GM12891 (cell line): ENCODE measurements around the gene ROPN1B.
"Not testable (repeated sequence)": the region's sequence is repeated elsewhere in the genome, so short reads cannot be mapped to it uniquely, and the experiment has no call there.

ENCODE experiments used
- DNase-seq: peaks from one replicate; pipeline ENCODE4 v3.0.0; 2011; ENCODE audit warnings: low spot score; ENCODE audit not compliant: insufficient read length
- FAIRE-seq: peaks from 2 replicates; lab custom pipeline; 2011; peaks lifted over from hg19 to GRCh38; lab: Jason Lieb, UNC
- PAX5 ChIP-seq: IDR thresholded peaks from 2 replicates; pipeline ENCODE4 v1.6.1; 2011; ENCODE audit warnings: low read length, moderate library complexity, mild to moderate bottlenecking; ENCODE audit not compliant: insufficient read depth, severe bottlenecking
- POLR2A ChIP-seq: IDR thresholded peaks from 2 replicates; pipeline ENCODE4 v1.6.1; 2011; ENCODE audit warnings: low read depth, low read length, control low read depth
- POLR2AphosphoS5 ChIP-seq: IDR thresholded peaks from 2 replicates; pipeline ENCODE4 v1.6.1; 2011; ENCODE audit warnings: low read depth, low read length, control low read depth
- POU2F2 ChIP-seq: IDR thresholded peaks from 2 replicates; pipeline ENCODE4 v1.6.1; 2011; ENCODE audit warnings: low read depth, mild to moderate bottlenecking, control low read depth, low read length, moderate library complexity
- SPI1 ChIP-seq: IDR thresholded peaks from 2 replicates; pipeline ENCODE4 v1.6.1; 2011; ENCODE audit warnings: low read depth, low read length, control low read depth
- TAF1 ChIP-seq: IDR thresholded peaks from 2 replicates; pipeline ENCODE4 v1.6.1; 2011; ENCODE audit warnings: low read depth, low read length, control low read depth

ROPN1B gene

GRCh38 chr3:125957020-125957419 lies 12.0 kb upstream of the ROPN1B start:
- not testable (repeated sequence) for DNase-seq, FAIRE-seq

GRCh38 chr3:125957674-125958510 lies 11.1 kb upstream of the ROPN1B start:
- FAIRE-seq (no peak), DNase-seq (no peak)
- no peak for TF ChIP-seq TAF1

- DNase-seq = peak; percentile 5
- no peak for FAIRE-seq
- no peak for TF ChIP-seq PAX5
- TF ChIP-seq SPI1 = no peak
Measured at GRCh38 chr3:125958511-125959316, 10.3 kb upstream of the ROPN1B start.

- TF ChIP-seq POLR2A (no peak), TAF1 (no peak), SPI1 (no peak), PAX5 (no peak)
- no peak for DNase-seq
- FAIRE-seq = no peak
Measured at GRCh38 chr3:125959317-125960065, 9.5 kb upstream of the ROPN1B start.

GRCh38 chr3:125960066-125960424 lies 8.9 kb upstream of the ROPN1B start:
- TF ChIP-seq TAF1 (no peak), POLR2AphosphoS5 (no peak), POU2F2 (no peak), PAX5 (no peak), POLR2A (no peak), SPI1 (no peak)
- FAIRE-seq (no peak), DNase-seq (no peak)

GRCh38 chr3:125960456-125961288 lies 8.3 kb upstream of the ROPN1B start:
- TF ChIP-seq POLR2A = no peak
- TF ChIP-seq POLR2AphosphoS5 = no peak
- TF ChIP-seq POU2F2 = no peak
- DNase-seq (no peak), FAIRE-seq (no peak)

- DNase-seq (no peak), FAIRE-seq (no peak)
- TF ChIP-seq POLR2A = no peak
- TF ChIP-seq TAF1 = no peak
- no peak for TF ChIP-seq POU2F2
Measured at GRCh38 chr3:125961289-125961589, 7.7 kb upstream of the ROPN1B start.

- not testable (repeated sequence) for DNase-seq, FAIRE-seq
Measured at GRCh38 chr3:125963834-125964233, 5.1 kb upstream of the ROPN1B start.

GRCh38 chr3:125965505-125965904 lies 3.5 kb upstream of the ROPN1B start:
- DNase-seq = no peak
- FAIRE-seq = no peak
- TF ChIP-seq POU2F2 (no peak), POLR2A (no peak), TAF1 (no peak), PAX5 (no peak), SPI1 (peak; percentile 27; the same call in 1 of the 2 replicates), POLR2AphosphoS5 (no peak)

GRCh38 chr3:125967156-125967555 lies 1.8 kb upstream of the ROPN1B start:
- no peak for FAIRE-seq
- DNase-seq = no peak
- TF ChIP-seq POLR2A = no peak
- no peak for TF ChIP-seq TAF1
- TF ChIP-seq PAX5 = no peak
- TF ChIP-seq SPI1 = no peak
- no peak for TF ChIP-seq POU2F2
- no peak for TF ChIP-seq POLR2AphosphoS5

- not testable (repeated sequence) for DNase-seq
- peak; percentile 62 for FAIRE-seq
Measured at GRCh38 chr3:125968121-125968520, 857 bp upstream of the ROPN1B start.

GRCh38 chr3:125971997-125972944 lies 3.3 kb downstream of the ROPN1B start:
- DNase-seq = not testable (repeated sequence)
- peak; percentile 97 for FAIRE-seq

- not testable (repeated sequence) for DNase-seq, FAIRE-seq
Measured at GRCh38 chr3:125975245-125976002, 6.4 kb downstream of the ROPN1B start.

- not testable (repeated sequence) for FAIRE-seq, DNase-seq
Measured at GRCh38 chr3:125976003-125976390, 7.0 kb downstream of the ROPN1B start.
